Astrocyte (in vitro differentiated cells and primary cell): ENCODE measurements around the gene GRK2. TPM values are rescaled to one million over a fixed set of nuclear protein-coding genes. Genes with fewer than 3 reads are reported as not detected.
A peak's percentile ranks its signal among the peaks of the same experiment; 100 is the strongest.

Experiments used
- DNase-seq: peaks from one replicate; pipeline ENCODE4 v3.0.0-alpha.2; 2010; ENCODE audit warnings: low read depth
- FAIRE-seq: peaks from 2 replicates; lab custom pipeline; 2011; peaks lifted over from hg19 to GRCh38; lab: Jason Lieb, UNC
- H2AFZ ChIP-seq: 2 replicates; pipeline ENCODE4 v1.6.0; 2012; ENCODE audit warnings: low read depth, low read length, inconsistent platforms
- H3K27ac ChIP-seq: 2 replicates; pipeline ENCODE4 v1.5.1; 2011; ENCODE audit warnings: low read depth, low read length, inconsistent platforms
- H3K27me3 ChIP-seq: 2 replicates; pipeline ENCODE4 v1.6.0; 2011; ENCODE audit warnings: low read length, inconsistent platforms; ENCODE audit not compliant: insufficient read depth
- H3K36me3 ChIP-seq: 2 replicates; pipeline ENCODE4 v1.5.1; 2011; ENCODE audit warnings: low read length, inconsistent platforms; ENCODE audit not compliant: insufficient read depth
- H3K4me1 ChIP-seq: 2 replicates; pipeline ENCODE4 v1.5.1; 2011; ENCODE audit warnings: low read length, inconsistent platforms; ENCODE audit not compliant: insufficient read depth
- H3K4me2 ChIP-seq: 2 replicates; pipeline ENCODE4 v1.6.0; 2012; ENCODE audit warnings: low read length, inconsistent platforms
- H3K4me3 ChIP-seq: 2 replicates; pipeline ENCODE4 v1.5.1; 2011; ENCODE audit warnings: low read depth, mild to moderate bottlenecking, low read length, inconsistent platforms; ENCODE audit not compliant: insufficient read depth
- H3K79me2 ChIP-seq: 2 replicates; pipeline ENCODE4 v1.6.0; 2012; ENCODE audit warnings: mild to moderate bottlenecking, low read length, inconsistent platforms; ENCODE audit not compliant: insufficient read depth
- H3K9ac ChIP-seq: 2 replicates; pipeline ENCODE4 v1.6.0; 2012; ENCODE audit warnings: mild to moderate bottlenecking, low read length, inconsistent platforms
- H3K9me3 ChIP-seq: 2 replicates; pipeline ENCODE4 v1.5.1; 2012; ENCODE audit warnings: low read depth, mild to moderate bottlenecking, low read length, inconsistent platforms; ENCODE audit not compliant: insufficient read depth
- H4K20me1 ChIP-seq: 2 replicates; pipeline ENCODE4 v1.6.0; 2012; ENCODE audit warnings: low read length, inconsistent platforms; ENCODE audit not compliant: insufficient read depth
- H3K27ac Mint-ChIP-seq: one replicate; pipeline ENCODE4 v1.8.0; 2021; ENCODE audit warnings: mild to moderate bottlenecking, mixed read lengths; ENCODE audit not compliant: unreplicated experiment
- H3K27me3 Mint-ChIP-seq: one replicate; pipeline ENCODE4 v1.8.0; 2021; ENCODE audit warnings: low read depth, mixed read lengths; ENCODE audit not compliant: unreplicated experiment
- H3K36me3 Mint-ChIP-seq: one replicate; pipeline ENCODE4 v1.8.0; 2021; ENCODE audit warnings: low read depth, mixed read lengths; ENCODE audit not compliant: unreplicated experiment
- H3K4me1 Mint-ChIP-seq: one replicate; pipeline ENCODE4 v1.8.0; 2021; ENCODE audit warnings: low read depth, mixed read lengths; ENCODE audit not compliant: unreplicated experiment
- H3K4me3 Mint-ChIP-seq: one replicate; pipeline ENCODE4 v1.8.0; 2021; ENCODE audit warnings: mild to moderate bottlenecking, moderate library complexity, mixed read lengths; ENCODE audit not compliant: unreplicated experiment
- H3K9me3 Mint-ChIP-seq: one replicate; pipeline ENCODE4 v1.8.0; 2021; ENCODE audit warnings: mild to moderate bottlenecking, mixed read lengths; ENCODE audit not compliant: unreplicated experiment
- EZH2 ChIP-seq: IDR thresholded peaks from 2 replicates; pipeline ENCODE4 v1.6.1; 2012; ENCODE audit warnings: mild to moderate bottlenecking, low read length, inconsistent platforms; ENCODE audit not compliant: insufficient read depth
- total RNA-seq: library from RNA; stranded (reverse); gene quantifications from 2 replicates; pipeline ENCODE4 v1.2.1, GENCODE V29; 2021
- TF ChIP-seq, protein P1 (sequence below): IDR thresholded peaks from 2 replicates; pipeline ENCODE4 v1.5.1; 2011; ENCODE audit warnings: low read depth, mild to moderate bottlenecking, inconsistent platforms, low read length, moderate library complexity; ENCODE audit not compliant: insufficient read depth

GRK2 gene
- total RNA-seq, 1 donor from 2014 or later: 34.0 TPM

DNA sequence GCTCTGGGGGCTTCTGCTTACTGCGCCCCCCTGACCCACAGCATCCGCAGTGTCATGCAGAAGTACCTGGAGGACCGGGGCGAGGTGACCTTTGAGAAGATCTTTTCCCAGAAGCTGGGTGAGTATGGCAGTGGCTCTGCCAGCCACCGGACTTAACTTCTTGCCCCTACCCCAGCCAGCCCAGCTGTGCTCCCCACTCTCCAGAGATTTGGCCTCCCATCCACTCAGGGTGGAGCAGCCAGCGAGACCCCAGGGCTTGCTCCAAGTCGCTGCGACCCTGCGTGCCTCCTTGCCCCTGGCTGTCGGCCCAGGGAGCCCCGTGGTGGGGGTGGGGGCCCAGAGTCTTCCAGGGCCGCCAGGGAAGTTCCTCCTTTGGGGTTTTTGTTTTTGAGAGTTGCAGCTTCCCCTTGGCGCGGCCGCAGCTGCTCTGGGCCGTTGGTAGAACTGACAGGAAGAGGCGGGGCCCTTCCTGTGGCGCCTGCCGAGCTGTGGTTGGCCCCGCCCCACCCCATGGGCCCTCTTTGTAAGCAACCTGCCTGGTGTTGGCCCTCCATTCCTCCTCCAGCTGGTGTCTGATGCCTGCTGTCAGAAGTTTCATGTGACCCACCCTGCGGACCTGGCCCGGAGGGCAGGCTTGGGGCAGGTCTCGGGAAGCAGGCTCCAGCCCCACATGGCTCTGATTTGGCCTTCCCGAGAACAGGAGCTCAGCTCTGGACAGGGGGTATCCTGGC is 11.1 kb downstream of the GRK2 start:
- Histone ChIP-seq H3K79me2 (peaks cover 53% of the 10 kb centered on the region), H3K27ac (no peak overlapping the region), H4K20me1 (peaks cover 9% of the 10 kb centered on the region), H3K4me1 (peaks cover 9% of the 10 kb centered on the region), H2AFZ (peak overlapping the region; percentile 40), H3K4me2 (peak overlapping the region; percentile 62), H3K9ac (peak overlapping the region; percentile 18), H3K27me3 (no peaks in the 10 kb centered on the region), H3K4me3 (no peak overlapping the region), H3K36me3 (peaks cover 1% of the 10 kb centered on the region), H3K9me3 (no peaks in the 10 kb centered on the region)
- no peak overlapping the region for H3K4me3 Mint-ChIP-seq
- no peaks in the 10 kb centered on the region for H3K27me3 Mint-ChIP-seq
- H3K36me3 Mint-ChIP-seq: peaks cover under 1% of the 10 kb centered on the region
- no peak overlapping the region for H3K27ac Mint-ChIP-seq
- FAIRE-seq (no peak), DNase-seq (no peak)
- no peak for TF ChIP-seq EZH2
- TF ChIP-seq, protein P1, sequence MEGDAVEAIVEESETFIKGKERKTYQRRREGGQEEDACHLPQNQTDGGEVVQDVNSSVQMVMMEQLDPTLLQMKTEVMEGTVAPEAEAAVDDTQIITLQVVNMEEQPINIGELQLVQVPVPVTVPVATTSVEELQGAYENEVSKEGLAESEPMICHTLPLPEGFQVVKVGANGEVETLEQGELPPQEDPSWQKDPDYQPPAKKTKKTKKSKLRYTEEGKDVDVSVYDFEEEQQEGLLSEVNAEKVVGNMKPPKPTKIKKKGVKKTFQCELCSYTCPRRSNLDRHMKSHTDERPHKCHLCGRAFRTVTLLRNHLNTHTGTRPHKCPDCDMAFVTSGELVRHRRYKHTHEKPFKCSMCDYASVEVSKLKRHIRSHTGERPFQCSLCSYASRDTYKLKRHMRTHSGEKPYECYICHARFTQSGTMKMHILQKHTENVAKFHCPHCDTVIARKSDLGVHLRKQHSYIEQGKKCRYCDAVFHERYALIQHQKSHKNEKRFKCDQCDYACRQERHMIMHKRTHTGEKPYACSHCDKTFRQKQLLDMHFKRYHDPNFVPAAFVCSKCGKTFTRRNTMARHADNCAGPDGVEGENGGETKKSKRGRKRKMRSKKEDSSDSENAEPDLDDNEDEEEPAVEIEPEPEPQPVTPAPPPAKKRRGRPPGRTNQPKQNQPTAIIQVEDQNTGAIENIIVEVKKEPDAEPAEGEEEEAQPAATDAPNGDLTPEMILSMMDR: no peak
- H3K9me3 Mint-ChIP-seq: no peaks in the 10 kb centered on the region
- H3K4me1 Mint-ChIP-seq: no peaks in the 10 kb centered on the region

DNA sequence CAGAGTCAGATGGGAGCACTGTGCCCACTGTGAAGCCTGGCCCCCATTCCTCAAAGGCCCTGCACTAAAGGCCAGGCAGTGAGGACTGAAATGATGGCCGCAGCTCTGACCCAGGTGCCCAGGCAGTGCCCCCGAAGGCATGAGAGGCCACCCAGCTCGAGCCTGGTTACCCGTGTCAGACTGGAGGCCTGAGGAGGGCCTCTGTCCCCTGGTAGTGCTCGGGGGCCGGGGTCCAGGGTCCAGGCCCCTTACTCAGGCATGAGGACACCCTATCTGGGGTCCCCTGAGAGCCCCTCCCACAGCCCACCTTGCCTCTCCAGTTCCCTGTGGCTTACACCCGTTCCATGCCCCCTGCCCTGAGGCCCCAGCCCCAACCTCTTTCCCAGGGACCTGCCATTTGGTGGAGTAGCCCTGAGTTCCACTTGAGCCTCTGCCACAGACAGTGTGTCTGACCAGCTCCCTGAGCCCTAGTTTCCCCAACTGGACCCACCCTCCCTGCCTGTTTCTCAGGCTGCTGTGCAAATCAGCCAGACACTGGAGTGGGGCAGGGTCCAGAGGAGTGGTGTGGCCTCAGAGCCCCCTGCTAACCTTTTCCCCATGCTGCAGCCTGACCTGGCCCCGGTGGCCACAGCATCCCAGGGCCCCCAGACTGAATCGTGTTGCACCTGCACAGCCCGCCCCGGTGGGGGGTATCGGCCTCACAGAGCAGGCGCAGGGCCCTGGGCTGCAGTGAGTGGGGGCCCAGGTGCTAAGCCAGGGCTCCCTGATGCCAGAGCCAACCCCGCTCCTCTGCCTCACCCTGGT is 12.1 kb downstream of the GRK2 start:
- Histone ChIP-seq H2AFZ (no peak overlapping the region), H3K4me3 (no peak overlapping the region), H3K4me2 (no peak overlapping the region), H3K4me1 (peaks cover 9% of the 10 kb centered on the region), H3K27ac (no peak overlapping the region), H4K20me1 (no peaks in the 10 kb centered on the region), H3K9me3 (no peaks in the 10 kb centered on the region), H3K79me2 (peaks cover 43% of the 10 kb centered on the region), H3K36me3 (peaks cover 7% of the 10 kb centered on the region), H3K27me3 (no peaks in the 10 kb centered on the region), H3K9ac (peak overlapping the region; percentile 4)
- Mint-ChIP-seq H3K36me3 (peaks cover 2% of the 10 kb centered on the region), H3K27ac (no peak overlapping the region), H3K27me3 (no peaks in the 10 kb centered on the region), H3K4me3 (no peak overlapping the region), H3K4me1 (no peaks in the 10 kb centered on the region), H3K9me3 (no peaks in the 10 kb centered on the region)
- TF ChIP-seq, protein P1: no peak
- no peak for TF ChIP-seq EZH2
- no peak for DNase-seq
- no peak for FAIRE-seq
